ENCODE measurements around the gene XAGE5.
"Not testable (repeated sequence)": the region's sequence is repeated elsewhere in the genome, so short reads cannot be mapped to it uniquely, and the experiment has no call there.

Gene XAGE5

DNA sequence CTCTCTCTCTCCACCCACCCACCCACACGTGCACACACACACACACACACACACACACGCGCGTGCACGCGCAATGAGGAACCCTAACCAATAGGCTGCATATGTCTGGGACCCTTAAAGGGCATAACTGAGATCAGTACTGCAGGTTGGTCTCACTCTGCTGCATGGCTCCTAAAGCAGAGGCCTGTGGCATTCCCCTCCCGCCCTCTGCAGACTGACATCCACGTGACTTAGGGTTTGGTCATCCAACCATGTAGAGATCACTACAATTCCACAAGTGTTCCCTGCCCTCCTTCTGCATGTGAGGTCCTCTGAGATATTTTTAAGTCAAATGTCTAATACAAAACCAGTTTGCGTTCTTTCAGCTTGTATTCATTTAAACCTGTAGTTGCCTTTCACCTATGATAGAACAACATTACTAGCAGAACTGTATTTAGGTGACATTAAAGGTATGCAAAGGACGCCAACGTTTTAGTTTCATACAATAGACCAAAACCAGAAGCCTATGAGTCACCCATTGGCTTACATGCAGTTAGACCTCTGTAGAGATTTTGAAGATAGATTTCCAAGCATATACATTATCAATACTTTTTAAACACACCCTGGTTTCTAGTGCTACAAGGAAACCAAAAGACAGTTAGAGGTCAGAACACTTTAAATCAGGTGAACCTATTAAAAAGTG, 10.1 kb downstream of the XAGE5 start:
- no peaks in the 10 kb centered on the region for H3K36me3 ChIP-seq (ENCODE audit: low read depth)
- no peaks in the 10 kb centered on the region for H3K9me3 ChIP-seq (ENCODE audit: severe bottlenecking)
- no peaks in the 10 kb centered on the region for H3K27me3 ChIP-seq (ENCODE audit: insufficient read depth, poor library complexity, severe bottlenecking)
- H3K4me1 ChIP-seq (ENCODE audit: insufficient read depth, poor library complexity, severe bottlenecking), result no peaks in the 10 kb centered on the region
- no peak overlapping the region for H3K27ac ChIP-seq (ENCODE audit: poor library complexity, severe bottlenecking)
- TF ChIP-seq CTCF (IDR thresholded peaks at IDR 0.05; ENCODE audit: poor library complexity, severe bottlenecking), result no peak
- H3K4me3 ChIP-seq (ENCODE audit: severe bottlenecking), result no peak overlapping the region
- ATAC-seq (ENCODE audit: low read depth), result no peak
- DNase-seq (ENCODE audit: low spot score), result no peak

DNA sequence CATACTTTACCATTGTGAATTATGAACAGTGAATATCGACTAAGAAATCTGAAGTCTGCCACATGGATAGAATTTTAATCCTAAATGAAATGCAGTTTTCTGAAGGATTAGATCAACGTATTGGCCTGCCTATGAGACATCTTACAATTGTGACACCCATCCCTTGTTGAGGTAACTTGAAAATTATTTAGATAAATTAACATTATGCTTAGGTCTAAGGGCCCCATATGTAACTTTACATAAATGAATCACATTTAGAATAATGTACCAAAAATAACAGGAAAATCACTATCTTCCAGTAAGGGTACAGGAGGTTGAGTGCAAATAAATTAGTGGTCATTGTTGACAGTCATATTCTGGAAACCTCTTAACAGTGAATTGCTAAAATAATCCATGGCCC, 13.5 kb downstream of the XAGE5 start:
- no peaks in the 10 kb centered on the region for H3K4me1 ChIP-seq (ENCODE audit: insufficient read depth, poor library complexity, severe bottlenecking)
- H3K9me3 ChIP-seq (ENCODE audit: severe bottlenecking), result no peaks in the 10 kb centered on the region
- H3K27me3 ChIP-seq (ENCODE audit: insufficient read depth, poor library complexity, severe bottlenecking), result no peaks in the 10 kb centered on the region
- H3K27ac ChIP-seq (ENCODE audit: poor library complexity, severe bottlenecking), result no peak overlapping the region
- no peaks in the 10 kb centered on the region for H3K36me3 ChIP-seq (ENCODE audit: low read depth)
- TF ChIP-seq CTCF (IDR thresholded peaks at IDR 0.05; ENCODE audit: poor library complexity, severe bottlenecking), result no peak
- DNase-seq (ENCODE audit: low spot score), result no peak
- ATAC-seq (ENCODE audit: low read depth), result no peak
- no peak overlapping the region for H3K4me3 ChIP-seq (ENCODE audit: severe bottlenecking)

GRCh38 chrX:52830551-52830950, 19.5 kb downstream of the XAGE5 start:
- no peak for TF ChIP-seq CTCF (IDR thresholded peaks at IDR 0.05; ENCODE audit: poor library complexity, severe bottlenecking)
- H3K27me3 ChIP-seq (ENCODE audit: insufficient read depth, poor library complexity, severe bottlenecking), result no peaks in the 10 kb centered on the region
- ATAC-seq (ENCODE audit: low read depth), result no peak
- H3K27ac ChIP-seq (ENCODE audit: poor library complexity, severe bottlenecking), result no peak overlapping the region
- DNase-seq (ENCODE audit: low spot score), result no peak
- no peaks in the 10 kb centered on the region for H3K36me3 ChIP-seq (ENCODE audit: low read depth)
- H3K9me3 ChIP-seq (ENCODE audit: severe bottlenecking), result no peaks in the 10 kb centered on the region
- H3K4me1 ChIP-seq (ENCODE audit: insufficient read depth, poor library complexity, severe bottlenecking), result no peaks in the 10 kb centered on the region
- no peak overlapping the region for H3K4me3 ChIP-seq (ENCODE audit: severe bottlenecking)

GRCh38 chrX:52839137-52839536, 28.1 kb downstream of the XAGE5 start:
- DNase-seq (ENCODE audit: low spot score) (no peak), ATAC-seq (ENCODE audit: low read depth) (no peak)
- no peaks in the 10 kb centered on the region for H3K36me3 ChIP-seq (ENCODE audit: low read depth)

DNA sequence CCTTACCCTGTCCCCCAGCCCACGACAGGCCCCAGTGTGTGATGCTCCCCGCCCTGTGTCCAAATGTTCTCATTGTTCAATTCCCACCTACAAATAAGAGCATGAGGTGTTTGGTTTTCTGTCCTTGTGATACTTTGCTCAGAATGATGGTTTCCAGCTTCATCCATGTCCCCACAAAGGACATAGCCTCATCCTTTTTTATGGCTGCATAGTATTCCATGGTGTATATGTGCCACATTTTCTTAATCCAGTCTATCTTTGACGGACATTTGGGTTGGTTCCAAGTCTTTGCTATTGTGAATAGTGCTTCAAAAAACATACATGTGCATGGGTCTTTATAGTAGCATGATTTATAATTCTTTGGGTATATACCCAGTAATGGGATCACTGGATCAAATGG, 32.5 kb downstream of the XAGE5 start:
- not testable (repeated sequence) for H3K4me1 ChIP-seq (ENCODE audit: insufficient read depth, poor library complexity, severe bottlenecking); H3K9me3 ChIP-seq (ENCODE audit: severe bottlenecking); H3K36me3 ChIP-seq (ENCODE audit: low read depth); H3K4me3 ChIP-seq (ENCODE audit: severe bottlenecking); DNase-seq (ENCODE audit: low spot score); H3K27ac ChIP-seq (ENCODE audit: poor library complexity, severe bottlenecking); ATAC-seq (ENCODE audit: low read depth); H3K27me3 ChIP-seq (ENCODE audit: insufficient read depth, poor library complexity, severe bottlenecking)

More at GRCh38 chrX:52839137-52839536, 28.1 kb downstream of the XAGE5 start:
- Histone ChIP-seq H3K27ac (ENCODE audit: poor library complexity, severe bottlenecking) (no peak overlapping the region), H3K4me1 (ENCODE audit: insufficient read depth, poor library complexity, severe bottlenecking) (no peaks in the 10 kb centered on the region), H3K9me3 (ENCODE audit: severe bottlenecking) (no peaks in the 10 kb centered on the region), H3K4me3 (ENCODE audit: severe bottlenecking) (no peak overlapping the region), H3K27me3 (ENCODE audit: insufficient read depth, poor library complexity, severe bottlenecking) (no peaks in the 10 kb centered on the region)
- TF ChIP-seq CTCF (IDR thresholded peaks at IDR 0.05; ENCODE audit: poor library complexity, severe bottlenecking), result no peak
